Measurements from ENCODE around the gene SLC38A3.
"Not testable (repeated sequence)": the region's sequence is repeated elsewhere in the genome, so short reads cannot be mapped to it uniquely, and the experiment has no call there.

SLC38A3 gene

DNA sequence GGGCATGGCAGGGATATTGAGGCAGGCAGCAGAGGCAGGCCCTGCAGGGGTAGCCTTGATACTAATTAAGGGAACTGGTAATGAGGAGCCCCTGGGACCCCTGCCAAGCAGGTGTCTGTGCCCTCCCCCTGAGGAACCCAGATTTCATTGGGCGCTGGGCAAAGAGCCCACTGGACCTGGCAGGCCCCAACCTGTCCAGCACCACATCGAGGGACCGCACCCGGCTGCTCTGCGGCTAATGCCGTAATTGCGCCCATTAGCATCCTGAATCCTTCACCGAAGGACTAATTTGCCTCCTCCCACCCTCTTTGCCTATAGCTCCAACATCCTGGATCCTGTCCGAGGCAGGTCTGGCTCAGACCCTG, 50.2 kb downstream of the SLC38A3 start:
- no peak for DNase-seq

DNA sequence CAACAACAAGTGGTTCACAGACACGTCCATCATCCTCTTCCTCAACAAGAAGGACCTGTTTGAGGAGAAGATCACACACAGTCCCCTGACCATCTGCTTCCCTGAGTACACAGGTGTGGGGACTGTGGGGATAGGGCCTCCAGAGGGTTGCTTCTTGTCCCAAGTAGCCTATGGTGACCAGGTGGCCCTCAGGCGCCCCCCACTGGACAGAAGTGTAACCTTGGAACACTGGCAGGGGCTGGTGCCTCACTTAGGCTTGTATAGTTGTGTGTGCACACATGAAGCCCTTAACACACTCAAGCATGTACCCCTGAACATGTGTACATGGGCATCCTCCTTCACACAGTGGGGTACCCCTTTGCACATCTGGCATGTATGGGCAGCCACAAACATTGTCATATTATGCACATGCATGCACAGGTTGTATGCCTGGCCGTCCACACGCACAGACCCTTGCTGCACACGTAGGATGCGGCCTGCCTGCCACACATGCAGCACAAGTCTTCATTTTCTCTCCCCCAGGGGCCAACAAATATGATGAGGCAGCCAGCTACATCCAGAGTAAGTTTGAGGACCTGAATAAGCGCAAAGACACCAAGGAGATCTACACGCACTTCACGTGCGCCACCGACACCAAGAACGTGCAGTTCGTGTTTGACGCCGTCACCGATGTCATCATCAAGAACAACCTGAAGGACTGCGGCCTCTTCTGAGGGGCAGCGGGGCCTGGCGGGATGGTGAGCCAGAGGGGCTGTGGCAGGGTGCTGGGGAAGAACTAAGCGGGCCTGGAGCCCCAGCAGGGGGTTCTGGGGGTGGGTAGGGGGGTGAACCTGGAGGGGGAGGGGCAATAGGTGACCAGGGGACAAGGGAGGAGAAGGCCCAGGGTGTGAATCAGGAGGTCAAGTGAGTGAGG, 52.2 kb downstream of the SLC38A3 start:
- peak in 5 of 6 experiments; percentile 13 to 21 (median 17) for DNase-seq

DNA sequence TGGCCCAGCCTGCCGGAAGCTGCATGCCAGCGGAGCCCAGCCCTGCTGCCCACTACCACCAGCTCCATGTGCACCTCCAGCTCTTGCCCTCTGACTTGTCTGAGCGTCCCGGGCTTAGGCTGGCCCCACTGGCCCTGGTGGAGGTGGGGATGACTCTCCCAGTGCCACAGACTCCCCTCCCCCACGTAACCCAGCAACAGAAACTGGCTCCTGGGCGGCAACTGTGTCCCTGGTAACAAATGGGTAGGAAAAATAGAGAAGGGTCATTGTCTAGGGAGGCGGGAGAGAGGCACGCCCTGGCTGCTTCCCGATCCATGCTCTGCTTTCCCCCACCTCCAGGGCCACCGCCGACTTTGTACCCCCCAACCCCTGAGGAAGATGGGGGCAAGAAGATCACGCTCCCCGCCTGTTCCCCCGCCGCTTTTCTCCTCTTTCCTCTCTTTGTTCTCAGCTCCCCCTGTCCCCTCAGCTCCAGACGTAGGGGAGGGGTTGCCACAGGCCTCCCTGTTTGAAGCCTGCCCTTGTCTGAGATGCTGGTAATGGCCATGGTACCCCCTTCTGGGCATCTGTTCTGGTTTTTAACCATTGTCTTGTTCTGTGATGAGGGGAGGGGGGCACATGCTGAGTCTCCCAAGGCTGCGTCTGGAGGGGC, 53.1 kb downstream of the SLC38A3 start:
- no peak for DNase-seq

DNA sequence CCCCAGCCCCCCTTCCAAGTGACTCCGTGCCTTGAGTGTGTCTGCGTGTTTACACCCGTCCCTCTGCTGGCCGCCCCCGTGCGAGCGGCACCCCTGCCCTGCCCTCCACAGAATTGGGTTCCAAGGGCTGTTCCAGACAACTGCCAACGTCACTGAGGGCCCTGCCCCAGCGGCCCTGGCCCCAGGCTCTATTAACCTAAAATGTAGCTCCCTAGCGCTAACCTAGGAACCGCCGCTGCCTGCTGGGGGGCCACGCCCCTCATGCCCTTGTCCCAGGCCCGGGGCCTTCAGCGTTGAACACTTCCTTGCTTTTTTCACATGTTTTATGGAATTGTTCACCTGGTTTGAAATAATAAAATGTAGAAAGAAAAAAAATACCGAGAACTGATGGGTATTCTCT, 53.9 kb downstream of the SLC38A3 start:
- no peak for DNase-seq

DNA sequence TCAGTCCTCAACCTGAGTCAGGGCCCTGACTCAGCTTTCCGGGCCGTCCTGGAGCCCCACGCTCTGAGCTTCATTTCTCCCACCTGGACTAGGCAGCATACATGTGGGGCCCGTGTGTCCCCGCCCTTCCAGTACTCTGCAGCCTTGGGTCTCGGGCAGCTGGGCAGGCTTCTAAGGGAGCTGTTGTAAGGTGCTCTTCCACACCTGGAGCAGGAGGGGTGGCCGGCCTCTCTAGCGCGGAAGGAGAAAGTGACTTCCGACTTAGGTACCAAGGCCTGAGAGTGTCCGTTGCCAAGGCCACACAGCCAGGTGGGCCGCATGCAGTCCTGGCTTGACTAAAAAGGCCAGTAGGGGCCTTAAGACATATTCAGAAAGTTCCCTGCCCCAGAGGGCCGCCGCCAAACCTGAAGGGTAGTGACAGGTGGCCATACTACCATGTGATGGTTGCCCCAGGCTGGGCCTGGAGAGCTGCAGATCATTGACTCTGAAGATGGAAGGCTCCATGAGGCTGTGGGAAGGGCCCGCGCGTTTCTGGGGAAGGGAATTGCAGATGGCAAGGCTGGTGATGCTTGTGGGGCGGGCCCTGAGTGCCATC, 54.5 kb downstream of the SLC38A3 start:
- no peak for DNase-seq

DNA sequence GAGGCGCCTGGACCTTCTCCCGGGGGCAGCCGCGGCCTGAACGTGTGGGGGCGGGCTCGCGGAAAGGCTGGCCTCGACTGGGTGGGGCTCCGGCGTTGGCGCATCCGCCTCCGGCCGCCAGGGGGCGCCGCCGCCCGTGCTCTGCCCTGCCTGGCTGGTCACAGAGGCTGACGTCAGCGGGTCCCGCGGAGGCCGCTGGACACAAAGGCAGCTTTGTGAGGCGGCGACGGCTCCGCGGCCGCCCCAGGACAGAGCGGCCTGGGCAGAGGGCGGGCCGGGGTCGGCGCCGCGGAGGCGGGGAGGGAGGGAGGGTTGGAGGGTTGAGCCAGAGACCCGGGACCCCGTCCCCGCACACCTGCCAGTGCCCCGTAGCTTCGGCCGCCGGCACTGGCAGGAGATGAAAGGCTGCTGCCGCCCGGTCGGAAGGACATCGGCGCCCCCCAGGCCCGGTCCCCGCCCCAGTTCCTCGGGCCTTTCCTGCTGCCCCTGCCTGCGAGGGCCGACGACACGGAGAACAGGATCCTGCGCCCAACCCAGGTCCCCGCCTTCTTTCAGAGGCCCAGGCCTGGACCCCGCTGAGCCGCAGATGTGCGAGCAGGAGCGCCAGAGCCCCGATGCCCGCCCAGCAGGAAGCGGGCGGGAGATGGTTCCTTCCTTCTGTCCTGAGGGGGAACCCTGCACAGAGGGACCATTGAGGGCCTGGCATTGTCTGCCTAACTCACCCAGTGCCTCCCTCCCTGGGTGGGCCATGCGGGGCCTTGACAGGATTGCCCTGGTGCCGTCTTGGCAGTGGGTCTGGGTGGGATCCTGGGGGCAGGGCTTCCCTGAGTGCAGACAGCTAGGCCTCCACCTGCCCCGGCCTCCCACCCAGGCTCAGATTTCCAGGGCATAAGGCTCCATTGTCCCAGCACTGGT, 55.2 kb downstream of the SLC38A3 start:
- peak; percentile 52 to 82 (median 74) for DNase-seq

DNA sequence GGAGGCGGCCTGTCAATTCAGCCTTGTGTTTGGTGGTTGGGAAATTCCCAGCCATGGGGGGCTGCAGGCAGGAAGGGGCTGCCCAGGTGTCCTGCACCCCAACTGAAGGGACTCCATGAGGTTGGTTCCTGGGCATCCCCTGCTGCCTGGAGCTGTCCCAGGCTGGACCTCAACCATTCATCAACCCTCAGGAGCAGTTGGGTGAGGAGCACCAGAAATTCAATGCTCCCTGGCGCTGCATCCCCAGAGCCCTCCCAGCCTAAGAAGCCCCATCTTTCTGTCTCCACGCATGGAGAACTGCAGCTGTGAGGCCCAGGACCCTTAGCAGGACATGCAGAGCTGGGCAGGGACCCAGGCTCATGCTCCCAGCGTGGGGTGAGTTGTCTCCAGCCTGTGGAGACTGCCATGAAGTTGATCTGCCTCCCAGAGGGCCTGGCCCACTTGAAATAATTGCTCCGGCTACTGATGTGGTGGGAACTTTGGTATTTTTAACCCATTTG, 55.9 kb downstream of the SLC38A3 start:
- no peak for DNase-seq

DNA sequence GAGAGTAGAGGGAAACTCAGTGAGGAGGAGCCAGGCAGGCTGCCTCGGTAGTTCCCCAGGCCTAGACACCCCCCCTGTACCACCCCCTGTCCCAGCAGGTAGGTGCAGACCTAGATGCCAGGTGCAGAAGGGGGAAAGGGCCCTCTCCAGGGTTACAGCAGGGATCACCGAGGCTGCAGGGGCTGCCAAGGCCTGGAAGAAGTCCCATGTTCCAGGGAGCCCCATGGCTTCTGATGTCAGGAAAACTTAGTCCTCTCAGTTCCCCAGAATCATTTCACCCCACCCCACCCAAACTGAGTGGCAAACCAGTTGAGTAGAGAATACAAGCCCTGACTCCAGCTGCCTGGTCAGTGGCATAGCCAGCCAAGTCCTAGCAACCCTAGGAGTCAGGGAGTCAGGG, 56.4 kb downstream of the SLC38A3 start:
- no peak for DNase-seq

DNA sequence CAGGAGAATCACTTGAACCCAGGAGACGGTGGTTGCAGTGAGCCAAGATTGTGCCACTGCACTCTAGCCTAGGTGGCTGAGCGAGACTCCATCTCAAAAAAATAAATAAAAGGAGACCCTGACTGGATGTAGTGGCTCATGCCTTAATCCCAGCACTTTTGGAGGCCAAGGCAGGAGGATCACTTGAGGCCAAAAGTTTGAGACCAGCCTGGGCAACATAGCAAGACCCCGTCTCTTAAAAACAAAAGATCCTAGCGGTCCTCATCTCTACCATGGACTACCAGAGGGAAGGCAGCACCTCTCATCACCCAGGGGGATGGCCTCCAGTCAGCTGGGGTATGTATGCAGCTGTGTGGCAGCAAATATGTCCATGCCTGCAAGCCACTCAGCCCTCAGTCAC, 57.1 kb downstream of the SLC38A3 start:
- not testable (repeated sequence) for DNase-seq

DNA sequence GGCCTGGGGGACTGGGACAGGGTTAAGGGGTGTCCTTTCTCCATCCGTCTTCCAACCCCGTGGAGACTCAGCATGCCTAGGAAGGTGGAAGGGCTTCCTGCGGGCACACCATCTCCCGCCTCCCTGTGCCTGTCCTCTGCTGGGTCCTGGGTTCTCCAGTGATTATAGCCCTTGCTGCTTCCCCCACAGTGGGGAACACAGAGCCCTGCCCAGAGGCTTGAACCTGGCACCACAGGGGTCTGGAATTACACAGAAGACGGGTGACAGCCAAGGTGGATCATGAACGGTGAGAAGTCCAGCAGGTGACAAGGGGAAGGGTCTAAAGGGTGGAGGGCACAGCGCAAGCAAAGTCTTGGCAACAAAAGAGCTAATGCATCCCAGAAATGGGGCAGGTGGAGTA, 57.7 kb downstream of the SLC38A3 start:
- DNase-seq, result no peak

DNA sequence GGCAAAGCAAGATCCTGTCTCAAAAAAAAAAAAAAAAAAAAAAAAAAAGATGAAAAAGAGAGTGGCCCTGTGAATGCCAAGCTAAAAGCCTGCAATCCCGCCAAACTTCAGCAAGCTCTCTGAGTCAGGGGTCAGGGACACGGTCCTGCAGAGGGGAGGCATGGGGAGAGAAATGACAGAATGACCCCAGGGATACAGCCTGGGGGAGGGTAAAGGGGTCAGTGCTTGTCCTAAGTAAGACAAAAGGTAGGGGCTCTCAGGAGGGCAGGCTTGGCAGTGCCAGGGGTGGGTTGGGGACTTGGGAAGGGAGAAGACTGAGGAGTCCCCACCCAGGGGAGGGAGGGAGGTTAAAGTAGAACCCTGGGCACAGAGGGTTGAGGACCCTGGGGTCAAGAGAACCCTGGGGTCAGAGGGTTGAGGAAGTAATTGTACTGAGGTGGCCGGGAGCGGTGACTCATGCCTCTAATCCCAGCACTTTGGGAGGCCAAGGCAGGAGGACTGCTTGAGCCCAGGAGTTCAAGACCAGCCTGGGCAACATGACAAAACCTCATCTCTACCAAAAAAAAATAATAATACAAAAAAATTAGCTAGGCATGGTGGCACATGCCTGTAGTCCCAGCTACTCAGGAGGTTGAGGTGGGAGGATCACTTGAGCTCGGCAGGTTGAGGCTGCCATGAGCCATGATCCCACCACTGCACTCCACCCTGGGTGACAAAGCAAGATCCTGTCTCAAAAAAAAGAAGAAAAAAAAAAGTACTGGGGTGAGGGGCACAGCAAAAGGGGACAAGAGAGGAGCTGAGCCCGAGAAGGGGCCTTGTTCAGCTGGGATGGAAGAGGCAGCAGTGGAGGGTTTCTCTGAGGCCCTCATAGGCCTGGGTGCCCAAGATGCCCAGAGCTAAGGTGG, 58.7 kb downstream of the SLC38A3 start:
- no peak for DNase-seq

DNA sequence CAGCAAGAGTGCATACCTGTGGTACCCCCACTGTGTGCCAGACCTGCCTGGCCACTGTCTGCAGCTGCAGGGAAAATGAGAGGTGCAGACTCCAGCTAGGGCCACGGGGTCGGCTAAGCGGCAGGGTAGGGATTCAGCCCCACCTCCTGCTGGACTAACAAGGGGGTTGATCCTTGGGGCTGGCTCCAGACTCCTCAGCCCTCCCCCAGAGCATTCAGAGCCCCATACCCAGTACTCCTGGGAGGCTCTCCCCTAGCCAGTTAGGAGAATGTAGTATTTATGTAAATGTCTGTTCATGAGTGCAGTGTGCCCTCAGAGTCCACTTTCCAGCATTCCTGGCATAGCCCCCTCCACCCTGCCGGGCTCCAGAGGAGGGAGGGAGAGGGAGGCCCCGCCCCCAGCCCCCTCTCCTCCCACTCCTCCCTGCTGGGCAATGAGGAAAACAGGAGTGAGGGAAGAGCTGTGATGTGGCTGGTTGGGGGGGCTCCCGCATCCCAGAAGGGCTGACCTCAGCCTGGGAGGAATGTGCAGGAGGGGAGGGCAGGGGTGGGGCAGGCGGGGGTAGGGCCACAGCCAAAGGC, 59.4 kb downstream of the SLC38A3 start:
- DNase-seq, result no peak

DNA sequence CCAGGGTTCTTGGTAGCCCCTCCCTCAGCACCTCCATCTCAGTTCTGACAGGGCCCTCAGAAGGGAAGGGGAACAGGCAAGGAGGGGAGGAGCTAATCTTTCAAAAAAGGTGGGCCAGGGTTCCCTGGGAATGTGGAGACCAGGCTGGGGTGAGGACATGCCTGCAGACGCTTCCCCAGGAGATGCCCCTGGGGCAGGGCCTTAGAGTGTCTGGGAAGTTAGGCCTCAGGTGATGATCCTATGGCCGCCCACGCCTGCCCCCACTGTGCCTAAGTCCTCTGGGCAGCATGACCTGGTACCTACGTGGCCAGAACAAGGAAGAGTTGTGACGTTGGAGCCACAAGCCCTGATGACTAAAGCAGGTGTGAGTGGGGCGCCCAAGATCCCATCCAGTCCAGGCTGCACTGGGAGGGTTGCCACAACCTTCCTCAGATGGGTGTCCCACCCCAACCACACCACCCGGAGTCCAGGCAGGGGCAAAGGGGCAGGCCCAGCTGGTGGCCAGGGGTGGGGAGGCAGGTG, 60.0 kb downstream of the SLC38A3 start:
- DNase-seq, result no peak

DNA sequence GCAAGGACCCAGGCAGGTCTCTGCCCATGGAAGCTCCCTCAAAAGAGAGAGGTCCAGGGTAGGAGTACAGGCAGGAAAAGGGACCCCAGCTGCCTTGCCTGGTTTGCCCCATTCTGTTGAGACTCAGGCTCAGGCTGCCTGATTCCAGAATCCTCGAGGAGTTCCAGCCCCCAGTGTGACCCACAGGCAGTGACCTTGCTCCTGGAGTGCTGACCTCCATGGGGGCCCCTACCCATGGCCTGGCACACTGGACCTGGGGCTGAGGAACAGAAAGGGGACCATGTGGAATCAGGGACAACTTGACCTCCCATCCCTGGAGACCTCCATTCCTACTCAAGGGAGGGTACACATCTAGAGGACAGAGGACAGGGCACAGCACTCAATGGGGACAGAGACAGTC, 60.5 kb downstream of the SLC38A3 start:
- no peak for DNase-seq

DNA sequence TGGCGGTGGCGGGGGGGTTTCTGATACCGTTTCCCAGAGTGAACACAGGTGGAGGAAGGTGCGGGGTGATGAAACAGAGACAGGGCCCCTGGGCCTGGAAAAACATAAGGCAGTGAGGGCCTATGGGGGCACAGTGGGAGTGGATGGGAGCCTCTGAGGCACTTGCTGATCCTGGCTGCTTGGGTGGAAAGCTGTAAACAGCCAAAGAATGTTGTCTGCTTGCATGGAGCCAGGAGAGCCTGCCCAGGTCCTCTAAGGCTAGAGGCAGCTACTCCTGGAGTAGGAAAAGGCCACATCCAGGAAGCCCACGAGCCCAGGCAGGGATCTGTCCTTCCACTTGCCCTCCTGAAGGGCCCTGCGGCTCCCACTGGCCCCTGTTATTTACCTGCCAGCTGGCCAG, 60.9 kb downstream of the SLC38A3 start:
- no peak for DNase-seq

DNA sequence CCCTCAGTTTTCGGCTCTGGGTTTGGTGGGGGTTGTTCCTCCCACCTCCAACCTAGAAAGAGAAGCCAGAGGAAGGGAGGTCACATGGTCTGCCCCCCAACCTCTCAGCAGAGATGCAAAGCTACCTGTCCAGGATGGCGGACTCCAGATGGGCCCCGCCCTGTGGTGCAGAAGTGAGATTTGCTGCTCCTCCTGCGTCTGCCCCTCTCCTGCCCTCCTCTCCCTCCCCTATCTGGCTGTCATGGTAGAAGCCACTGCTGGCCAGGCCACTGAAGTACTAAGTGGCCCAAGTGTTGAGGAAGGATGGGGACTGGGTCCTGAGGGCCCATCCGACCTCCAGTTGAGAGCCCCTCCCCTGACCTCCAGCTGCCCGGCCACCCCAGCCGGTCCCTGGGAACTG, 61.8 kb downstream of the SLC38A3 start:
- no peak for DNase-seq

DNA sequence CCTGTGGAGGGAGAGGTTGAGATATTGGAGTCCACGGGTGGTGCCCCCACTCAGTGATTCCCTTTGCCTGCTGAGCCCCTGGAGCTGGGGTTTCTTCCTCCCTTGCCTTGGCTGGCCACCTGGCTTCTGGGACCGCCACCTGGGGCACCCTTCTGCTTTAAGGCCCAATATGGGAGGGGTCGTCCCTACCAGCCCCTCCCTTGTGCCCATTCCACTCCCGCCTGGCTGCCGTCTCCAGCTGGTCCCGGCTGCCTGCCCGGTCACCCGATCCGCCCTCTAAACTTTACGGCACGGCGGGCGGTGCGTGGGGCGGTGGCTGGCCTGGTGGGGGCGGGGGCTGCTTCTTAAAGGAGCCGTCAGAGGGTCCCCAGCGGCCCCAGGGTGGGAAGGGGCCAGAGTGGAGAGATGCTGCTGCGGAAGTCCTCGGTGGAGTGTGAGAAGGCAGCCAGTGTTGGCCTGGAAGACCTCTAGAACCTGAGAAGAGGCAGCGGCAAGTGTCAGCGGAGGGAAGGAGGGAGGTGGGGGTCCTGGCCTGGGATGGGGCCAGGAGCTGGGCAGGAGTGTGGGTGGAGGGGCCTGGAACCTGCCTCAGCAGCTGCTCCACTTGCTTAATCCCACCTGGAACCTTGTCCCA, 62.3 kb downstream of the SLC38A3 start:
- DNase-seq, result no peak

DNA sequence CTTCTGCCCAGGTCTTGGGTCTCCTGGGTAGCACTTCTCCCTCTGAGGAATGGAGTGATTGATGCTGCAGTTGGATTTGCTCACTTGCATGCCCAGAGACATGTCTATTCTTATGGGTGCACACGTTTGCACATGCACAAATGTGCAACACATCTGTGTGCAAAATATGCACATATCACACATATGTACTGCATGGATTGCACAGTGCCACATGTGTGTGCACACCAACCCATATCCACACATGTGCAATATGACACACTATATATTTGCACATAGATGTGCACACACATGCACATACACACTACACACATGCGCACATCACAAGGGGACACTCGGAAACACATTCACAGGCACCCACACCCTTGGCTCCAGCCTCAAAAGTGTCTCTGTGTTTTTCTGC, 63.2 kb downstream of the SLC38A3 start:
- no peak for DNase-seq

DNA sequence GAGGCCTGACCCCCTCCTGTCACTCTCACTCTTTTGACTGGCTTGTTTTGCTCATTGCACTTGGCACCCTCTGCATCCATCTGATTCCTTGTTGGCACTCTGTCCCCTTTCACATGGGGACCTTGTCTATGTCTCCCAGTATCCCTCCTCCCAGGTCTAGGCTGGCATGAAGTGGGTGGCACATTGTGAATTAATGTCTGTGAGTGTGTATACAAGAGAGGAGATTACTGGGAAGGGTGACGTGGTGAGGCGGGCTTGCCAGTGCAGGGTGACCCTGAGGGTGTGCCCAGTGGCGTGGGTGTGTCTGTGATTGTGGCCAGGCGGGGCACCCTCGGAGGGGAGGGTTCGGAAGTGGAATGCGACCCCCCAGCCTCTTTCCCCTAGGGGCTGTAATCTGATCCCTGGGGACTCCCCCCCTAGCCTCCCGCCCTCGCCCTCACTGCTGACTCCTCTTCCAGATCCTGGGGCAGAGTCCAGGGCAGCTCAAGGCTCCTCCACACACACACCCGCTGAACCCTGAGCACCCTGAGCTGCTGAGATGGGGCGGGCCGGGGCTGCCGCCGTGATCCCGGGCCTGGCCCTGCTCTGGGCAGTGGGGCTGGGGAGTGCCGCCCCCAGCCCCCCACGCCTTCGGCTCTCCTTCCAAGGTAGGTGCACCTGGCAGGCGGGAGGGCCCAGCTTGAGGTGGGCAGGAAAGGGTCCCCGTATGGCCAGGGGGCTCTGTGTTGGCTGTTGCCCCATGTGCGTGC, 63.8 kb downstream of the SLC38A3 start, which contains the start of gene SEMA3B:
TSS of gene SEMA3B (plus strand) at position 445 of the 749 bp plus-strand sequence. CDS start at position 539, 94 bp downstream.
- DNase-seq, result no peak

DNA sequence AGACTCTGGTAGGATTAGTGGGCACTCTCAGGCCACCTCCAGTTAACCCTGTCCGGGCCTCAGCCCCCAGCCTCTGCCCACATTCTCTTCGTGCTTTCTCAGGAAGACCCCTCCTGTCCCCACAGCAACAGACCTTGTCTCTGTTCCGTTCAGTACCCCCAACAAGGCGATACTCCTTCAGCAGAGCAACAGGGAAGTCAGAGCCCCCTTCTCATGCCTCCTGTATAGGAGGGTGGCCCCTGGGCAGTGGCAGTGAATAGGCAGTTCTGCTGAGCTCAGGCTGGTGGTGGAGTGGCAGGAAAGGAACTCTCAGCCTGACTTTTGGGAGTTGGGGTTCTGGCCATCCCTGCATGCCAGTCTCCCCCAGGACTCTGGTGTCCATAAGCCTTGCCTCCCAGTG, 64.4 kb downstream of the SLC38A3 start:
- no peak for DNase-seq

Measured in stimulated activated naive CD4-positive, alpha-beta T cell (primary cell).